H1 (cell line): ENCODE results near the gene RYR3. TPM values are rescaled to one million over a fixed set of nuclear protein-coding genes. Genes with fewer than 3 reads are reported as not detected.

Experiments used
- CTCF ChIA-PET: fragments of 300-600 bp; sonication (Branson Sonifier 250); formaldehyde crosslinking; loops from one replicate; lab custom pipeline; 2021; ENCODE audit not compliant: partially characterized antibody; lab: Charles Lee
- POLR2A ChIA-PET: fragments of 300-600 bp; sonication (Branson Sonifier 250); formaldehyde crosslinking; loops from one replicate; lab custom pipeline; 2021; ENCODE audit warnings: inconsistent platforms; ENCODE audit not compliant: partially characterized antibody; lab: Charles Lee
- DNase-seq, 2 experiments: peaks; one replicate each; pipeline versions ENCODE4 v3.0.0 to v3.0.0-alpha.2; 2010 to 2022; ENCODE audit warnings: low spot score in 2 of 2, low read depth in 1 of 2, mixed read lengths in 1 of 2
- FAIRE-seq: peaks from 2 replicates; lab custom pipeline; 2011; peaks lifted over from hg19 to GRCh38; lab: Jason Lieb, UNC
- H2AFZ ChIP-seq: 2 replicates; pipeline ENCODE4 v1.8.1; 2012; ENCODE audit warnings: low read length, inconsistent platforms
- H2AK5ac ChIP-seq: 2 replicates; pipeline ENCODE4 v1.6.1; 2013; ENCODE audit warnings: low read depth, low read length
- H2BK120ac ChIP-seq: replicated peaks from 2 replicates; pipeline ENCODE3; 2013; ENCODE audit warnings: low read depth, low read length, inconsistent platforms
- H2BK12ac ChIP-seq: 2 replicates; pipeline ENCODE4 v1.6.1; 2013; ENCODE audit warnings: low read depth, low read length
- H2BK15ac ChIP-seq: 2 replicates; pipeline ENCODE4 v1.6.1; 2013; ENCODE audit warnings: low read length
- H2BK20ac ChIP-seq: 2 replicates; pipeline ENCODE4 v1.6.1; 2013; ENCODE audit warnings: low read length
- H2BK5ac ChIP-seq: 2 replicates; pipeline ENCODE4 v1.6.1; 2013; ENCODE audit warnings: low read depth, low read length
- H3K14ac ChIP-seq: 2 replicates; pipeline ENCODE4 v1.6.1; 2013; ENCODE audit warnings: inconsistent platforms; ENCODE audit not compliant: insufficient read length
- H3K18ac ChIP-seq: 2 replicates; pipeline ENCODE4 v1.6.1; 2013; ENCODE audit warnings: low read length; ENCODE audit errors: extremely low read depth
- H3K23ac ChIP-seq: 2 replicates; pipeline ENCODE4 v1.6.1; 2013; ENCODE audit warnings: inconsistent platforms; ENCODE audit not compliant: insufficient read length
- H3K23me2 ChIP-seq: 2 replicates; pipeline ENCODE4 v1.6.1; 2013; ENCODE audit warnings: low read depth, low read length
- H3K27ac ChIP-seq: 2 replicates; pipeline ENCODE4 v1.6.1; 2011; ENCODE audit warnings: low read depth, low read length, inconsistent platforms
- H3K27me3 ChIP-seq, 4 experiments: replicated peaks in 1 of 4; 1 replicate in 1 of 4; 2 replicates in 3 of 4; pipeline versions ENCODE4 v1.6.1 to v1.8.1; 2011 to 2013; ENCODE audit warnings: low read length in 3 of 4, mild to moderate bottlenecking in 3 of 4, inconsistent platforms in 2 of 4, mixed read lengths in 2 of 4, moderate library complexity in 1 of 4; ENCODE audit not compliant: control insufficient read depth in 3 of 4, insufficient read depth in 3 of 4; ENCODE audit errors: extremely low read depth in 1 of 4
- H3K36me3 ChIP-seq, 4 experiments: 2 replicates each; pipeline versions ENCODE4 v1.6.1 to v1.8.1; 2011 to 2013; ENCODE audit warnings: mild to moderate bottlenecking in 4 of 4, low read length in 3 of 4, moderate library complexity in 2 of 4, control low read depth in 1 of 4, inconsistent platforms in 1 of 4; ENCODE audit not compliant: insufficient read depth in 4 of 4, control insufficient read depth in 2 of 4
- H3K4ac ChIP-seq: replicated peaks from 2 replicates; pipeline ENCODE3; 2013; ENCODE audit warnings: low read length, low read depth, mixed read lengths, inconsistent platforms; ENCODE audit not compliant: insufficient read length
- H3K4me1 ChIP-seq, 4 experiments: replicated peaks in 1 of 4; 1 replicate in 1 of 4; 2 replicates in 3 of 4; pipeline versions ENCODE4 v1.6.1 to v1.8.1; 2011 to 2013; ENCODE audit warnings: low read length in 3 of 4, inconsistent platforms in 2 of 4, mixed read lengths in 1 of 4; ENCODE audit not compliant: insufficient read depth in 4 of 4, control insufficient read depth in 3 of 4
- H3K4me2 ChIP-seq, 2 experiments: 2 replicates each; pipeline versions ENCODE4 v1.6.1 to v1.8.1; 2011 to 2013; ENCODE audit warnings: low read depth in 2 of 2, low read length in 2 of 2, control low read depth in 1 of 2, inconsistent platforms in 1 of 2, mild to moderate bottlenecking in 1 of 2; ENCODE audit not compliant: insufficient read depth in 1 of 2
- H3K4me3 ChIP-seq, 4 experiments: fragments of 200-600, 300-600 bp in 1 of 4; sonication (generic), shearing (Covaris generic), sonication (Bioruptor Twin) in 1 of 4; 2 replicates each; pipeline versions ENCODE4 v1.5.1 to v1.8.1; 2011 to 2016; ENCODE audit warnings: low read length in 4 of 4, low read depth in 3 of 4, control low read depth in 2 of 4, inconsistent platforms in 2 of 4, mild to moderate bottlenecking in 2 of 4, mixed read lengths in 1 of 4, moderate library complexity in 1 of 4; ENCODE audit not compliant: insufficient read depth in 2 of 4; ENCODE audit errors: extremely low read depth in 1 of 4
- H3K56ac ChIP-seq: replicated peaks from 2 replicates; pipeline ENCODE3; 2013; ENCODE audit warnings: low read depth, mild to moderate bottlenecking, mixed read lengths, low read length, inconsistent platforms; ENCODE audit not compliant: insufficient read length
- H3K79me1 ChIP-seq: 2 replicates; pipeline ENCODE4 v1.6.1; 2013; ENCODE audit warnings: low read depth, low read length, control low read depth
- H3K79me2 ChIP-seq, 2 experiments: 2 replicates each; pipeline versions ENCODE4 v1.6.1 to v1.8.1; 2012 to 2013; ENCODE audit warnings: low read length in 2 of 2, mild to moderate bottlenecking in 2 of 2, inconsistent platforms in 1 of 2; ENCODE audit not compliant: insufficient read depth in 2 of 2, control insufficient read depth in 1 of 2
- H3K9ac ChIP-seq, 4 experiments: replicated peaks in 1 of 4; 1 replicate in 1 of 4; 2 replicates in 3 of 4; pipeline versions ENCODE4 v1.6.1 to v1.8.1; 2011 to 2013; ENCODE audit warnings: low read depth in 3 of 4, low read length in 3 of 4, control low read depth in 2 of 4, mild to moderate bottlenecking in 2 of 4, moderate library complexity in 2 of 4, inconsistent platforms in 1 of 4; ENCODE audit errors: extremely low read depth in 1 of 4
- H3K9me3 ChIP-seq, 2 experiments: 2 replicates each; pipeline versions ENCODE4 v1.6.1 to v1.8.1; 2012 to 2013; ENCODE audit warnings: mild to moderate bottlenecking in 2 of 2, moderate library complexity in 2 of 2, control low read depth in 1 of 2, inconsistent platforms in 1 of 2, low read depth in 1 of 2, low read length in 1 of 2, mixed read lengths in 1 of 2; ENCODE audit not compliant: insufficient read depth in 2 of 2
- H4K20me1 ChIP-seq, 2 experiments: replicated peaks in 1 of 2; 2 replicates each; pipeline versions ENCODE3 to v1.8.1; 2011 to 2013; ENCODE audit warnings: inconsistent platforms in 2 of 2, low read length in 2 of 2, mild to moderate bottlenecking in 1 of 2; ENCODE audit not compliant: insufficient read depth in 2 of 2, control insufficient read depth in 1 of 2
- H4K5ac ChIP-seq: 2 replicates; pipeline ENCODE4 v1.6.1; 2013; ENCODE audit warnings: low read length, low read depth, mixed read lengths, inconsistent platforms; ENCODE audit not compliant: insufficient read length
- H4K8ac ChIP-seq: 2 replicates; pipeline ENCODE4 v1.8.0; 2013; ENCODE audit warnings: mild to moderate bottlenecking, moderate library complexity, low read length, inconsistent platforms; ENCODE audit not compliant: insufficient read depth; ENCODE audit errors: extremely low read depth
- H4K91ac ChIP-seq: replicated peaks from 2 replicates; pipeline ENCODE3; 2013; ENCODE audit warnings: low read length, mixed read lengths, inconsistent platforms; ENCODE audit not compliant: insufficient read length
- ASH2L ChIP-seq: fragments of 200-600, 300-600 bp; sonication (generic); IDR thresholded peaks from one replicate; pipeline ENCODE4 v1.7.1; 2017; ENCODE audit warnings: low read length
- CBX8 ChIP-seq: fragments of 300-800, 300-1000 bp; sonication (generic); IDR thresholded peaks from 2 replicates; pipeline ENCODE4 v1.7.1; 2016; ENCODE audit warnings: low read depth, low read length, borderline replicate concordance
- JUN ChIP-seq: IDR thresholded peaks from 2 replicates; pipeline ENCODE4 v1.6.1; 2011; ENCODE audit warnings: low read depth, mild to moderate bottlenecking, improper control_type of control experiment, low read length
- NANOG ChIP-seq: IDR thresholded peaks from 2 replicates; pipeline ENCODE4 v1.6.1; 2011; ENCODE audit warnings: low read length, low read depth, mild to moderate bottlenecking, inconsistent platforms; ENCODE audit not compliant: insufficient read depth, poor library complexity, severe bottlenecking
- SAP30 ChIP-seq: fragments of 300-600 bp; sonication (generic); IDR thresholded peaks from 2 replicates; pipeline ENCODE4 v1.7.1; 2012; ENCODE audit warnings: low read length, moderate library complexity, mild to moderate bottlenecking, inconsistent platforms; ENCODE audit not compliant: insufficient read depth, insufficient replicate concordance
- SP2 ChIP-seq: IDR thresholded peaks from 2 replicates; pipeline ENCODE4 v1.6.1; 2012; ENCODE audit warnings: mild to moderate bottlenecking, low read length, inconsistent platforms
- SRF ChIP-seq: IDR thresholded peaks from 2 replicates; pipeline ENCODE4 v1.6.1; 2011; ENCODE audit warnings: mild to moderate bottlenecking, low read depth, low read length, moderate library complexity
- WGBS, 2 experiments: shearing (Covaris generic) in 1 of 2; methylation state at CpG; one replicate each; pipeline versions ENCODE4 v1.1.6 to v1.1.7; 2013 to 2015; ENCODE audit warnings: low lambda C conversion rate in 2 of 2, mixed read lengths in 2 of 2, inconsistent platforms in 1 of 2, low coverage in 1 of 2, missing lambda C conversion rate in 1 of 2; ENCODE audit not compliant: insufficient replicate concordance in 2 of 2, insufficient coverage in 1 of 2, insufficient read length in 1 of 2; ENCODE audit errors: extremely low coverage in 1 of 2, missing lambda C conversion rate in 1 of 2; 5-methylcytosine and 5-hydroxymethylcytosine counted together
- polyA plus RNA-seq, 7 experiments: library from polyadenylated mRNA; depleted of rRNA in 3 of 7; stranded (reverse) in 5 of 7; unstranded in 2 of 7; fragments of >200 nt in 5 of 7; fragments of 200-250 nt in 2 of 7; gene quantifications; 1 replicate in 5 of 7; 2 replicates in 1 of 7; 4 replicates in 1 of 7; pipeline versions ENCODE4 v1.2.1 to v1.2.3, GENCODE V29; 2011 to 2013; ENCODE audit warnings: missing spikeins in 2 of 7, mixed read lengths in 2 of 7
- total RNA-seq: library from RNA; stranded (reverse); fragmentation: NEBNext Ultra II Directional; extraction: Animal tissue kit (Norgen Biotek cat#: 25700); gene quantifications from 2 replicates; pipeline ENCODE4 v1.2.1, GENCODE V29; 2021

Gene RYR3
- total and polyA plus RNA-seq, 2 of the 8 experiments (the other 6 are each of a cell fraction or from before 2014, with no cell fraction given), result 0.33 to 3.4 TPM

DNA sequence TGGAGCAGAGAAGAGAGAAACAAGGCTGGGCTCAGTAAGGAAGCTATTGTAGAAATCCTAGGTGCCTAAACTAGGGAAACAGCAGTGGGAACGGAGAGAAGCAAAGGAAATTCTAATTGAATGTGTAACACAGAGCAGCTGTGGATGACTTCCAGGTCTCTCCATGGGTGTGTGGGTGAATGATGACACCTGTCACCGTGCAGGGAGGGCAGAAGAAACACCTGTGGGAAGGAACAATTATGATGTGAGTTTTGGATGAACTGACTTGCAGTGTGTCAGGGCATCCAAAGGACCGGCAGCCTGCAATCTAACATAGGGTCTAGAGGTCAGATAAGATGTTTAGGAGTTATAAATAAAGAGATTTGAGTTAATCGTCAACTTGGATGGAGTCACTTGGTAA, 144.2 kb downstream of the RYR3 start:
- no peak overlapping the region for H3K4me3 ChIP-seq
- no peaks in the 10 kb centered on the region for H3K79me2 ChIP-seq
- H3K23ac ChIP-seq, result no peak overlapping the region

More for the DNA sequence above, 144.2 kb downstream of the RYR3 start:
- Histone ChIP-seq H3K9me3 (no peaks in the 10 kb centered on the region), H3K23me2 (no peaks in the 10 kb centered on the region), H4K20me1 (no peaks in the 10 kb centered on the region), H2AFZ (no peak overlapping the region), H3K4me1 (peaks cover 0 to 2% (median 0%) of the 10 kb centered on the region in 4 experiments; a peak in 2 of 7 replicates), H4K91ac (no peak overlapping the region), H3K18ac (no peak overlapping the region), H2AK5ac (no peak overlapping the region), H2BK15ac (no peak overlapping the region), H3K79me1 (no peaks in the 10 kb centered on the region), H3K4me2 (no peak overlapping the region), H4K8ac (no peak overlapping the region), H4K5ac (no peak overlapping the region), H3K14ac (no peak overlapping the region), H3K27ac (no peak overlapping the region), H2BK20ac (no peak overlapping the region), H2BK5ac (no peak overlapping the region), H3K36me3 (no peaks in the 10 kb centered on the region; a peak in 2 of 8 replicates), H2BK120ac (no peak overlapping the region), H3K27me3 (no peaks in the 10 kb centered on the region), H3K4ac (no peak overlapping the region), H3K9ac (no peak overlapping the region), H2BK12ac (no peak overlapping the region), H3K56ac (no peak overlapping the region)
- 91% methylated on average over 4 of the region's 4 CpGs; no CpG with 5 or more reads in 1 of the 2 experiments for WGBS, 2 experiments
- no peak for DNase-seq
- POLR2A ChIA-PET, result no interaction called here
- TF ChIP-seq JUN (no peak), CBX8 (no peak), SRF (no peak), SP2 (no peak), SAP30 (no peak), ASH2L (no peak), NANOG (no peak)
- CTCF ChIA-PET, result no interaction called here
- FAIRE-seq, result no peak
